Ascending aorta (tissue), 2 donors: ENCODE data around the gene DHRSX. TPM values are rescaled to one million over a fixed set of nuclear protein-coding genes. Genes with fewer than 3 reads are reported as not detected.
"Not testable (repeated sequence)": the region's sequence is repeated elsewhere in the genome, so short reads cannot be mapped to it uniquely, and the experiment has no call there.

Experiments used
- DNase-seq, 2 donors: peaks; one replicate each; pipeline ENCODE4 v3.0.0-alpha.2; 2019; ENCODE audit warnings: low spot score in 2 of 2
- H3K27ac ChIP-seq, 2 donors: fragments of 200-600 bp; sonication (generic); one replicate each; pipeline ENCODE4 v1.5.1; 2016 to 2017; ENCODE audit warnings: mild to moderate bottlenecking in 1 of 2
- H3K27me3 ChIP-seq: fragments of 200-600 bp; sonication (generic); one replicate; pipeline ENCODE4 v1.5.1; 2017
- H3K36me3 ChIP-seq, 2 donors: fragments of 200-600 bp; sonication (generic); one replicate each; pipeline ENCODE4 v1.5.1; 2016
- H3K4me1 ChIP-seq, 2 donors: fragments of 200-600 bp; sonication (generic); one replicate each; pipeline ENCODE4 v1.5.1; 2016 to 2017; ENCODE audit warnings: mild to moderate bottlenecking in 1 of 2
- H3K4me3 ChIP-seq, 2 donors: fragments of 200-600 bp; sonication (generic); one replicate each; pipeline ENCODE4 v1.5.1; 2016 to 2017; ENCODE audit warnings: mild to moderate bottlenecking in 1 of 2
- H3K9me3 ChIP-seq, 2 donors: fragments of 200-600 bp; sonication (generic); one replicate each; pipeline ENCODE4 v1.5.1; 2016
- CTCF ChIP-seq, 3 experiments: fragments of 200-600 bp in 2 of 3; fragments of 450-650 bp in 1 of 3; sonication (generic) in 2 of 3; IDR thresholded peaks; one replicate each; pipeline ENCODE4 v1.5.1; 2016 to 2019; ENCODE audit warnings: antibody characterized with exemption in 3 of 3, mild to moderate bottlenecking in 1 of 3, moderate library complexity in 1 of 3
- intact Hi-C: fragments of 100-400 bp; cut with DNase I; formaldehyde crosslinking; loops from one replicate; pipeline ENCODE4 v1.15.1; 2023
- total RNA-seq: library from RNA; depleted of rRNA; stranded (reverse); fragments of >200 nt; gene quantifications from one replicate; pipeline ENCODE4 v1.1.0, GENCODE V29; 2016

DHRSX gene
- total RNA-seq, 1 donor from 2014 or later = 13.4 TPM

- H3K4me3 ChIP-seq = no peak overlapping the region
- intact Hi-C loops = no loop called here
- TF ChIP-seq CTCF (IDR thresholded peaks at IDR 0.05) = no peak
- H3K9me3 ChIP-seq = peaks cover 0 to 4% of the 10 kb centered on the region in 2 donors
- H3K4me1 ChIP-seq = no peaks in the 10 kb centered on the region
- H3K36me3 ChIP-seq = peaks cover 0 to 10% of the 10 kb centered on the region in 2 donors
- no peak for DNase-seq
- H3K27ac ChIP-seq = no peak overlapping the region
- H3K27me3 ChIP-seq = no peaks in the 10 kb centered on the region
These were observed 105.3 kb downstream of the DHRSX start for GRCh38 chrX:2395261-2395992.

- no peak for DNase-seq
- Histone ChIP-seq H3K27ac (no peak overlapping the region), H3K36me3 (peaks cover 0 to 10% of the 10 kb centered on the region in 2 donors), H3K9me3 (peaks cover 0 to 4% of the 10 kb centered on the region in 2 donors), H3K27me3 (no peaks in the 10 kb centered on the region), H3K4me1 (no peaks in the 10 kb centered on the region), H3K4me3 (no peak overlapping the region)
- TF ChIP-seq CTCF (IDR thresholded peaks at IDR 0.05) = no peak
- intact Hi-C loops = no loop called here
These were observed 108.7 kb downstream of the DHRSX start for GRCh38 chrX:2391869-2392606.

GRCh38 chrX:2390754-2391153 lies 110.0 kb downstream of the DHRSX start:
- Histone ChIP-seq H3K4me1 (no peaks in the 10 kb centered on the region), H3K4me3 (no peak overlapping the region), H3K27me3 (no peaks in the 10 kb centered on the region), H3K27ac (no peak overlapping the region), H3K9me3 (peaks cover 0 to 4% of the 10 kb centered on the region in 2 donors), H3K36me3 (peaks cover 0 to 10% of the 10 kb centered on the region in 2 donors)
- no peak for TF ChIP-seq CTCF (IDR thresholded peaks at IDR 0.05)
- intact Hi-C loops = no loop called here
- no peak for DNase-seq

GRCh38 chrX:2389731-2390130 lies 111.0 kb downstream of the DHRSX start:
- H3K27ac ChIP-seq, DNase-seq, H3K9me3 ChIP-seq, H3K4me3 ChIP-seq, H3K4me1 ChIP-seq, H3K27me3 ChIP-seq, intact Hi-C loops: not testable (repeated sequence)
- peaks cover 0 to 14% of the 10 kb centered on the region in 2 donors for H3K36me3 ChIP-seq

- Histone ChIP-seq H3K36me3 (peaks cover 0 to 14% of the 10 kb centered on the region in 2 donors), H3K4me3 (no peak overlapping the region), H3K27ac (no peak overlapping the region), H3K9me3 (peaks cover 0 to 4% of the 10 kb centered on the region in 2 donors), H3K4me1 (no peaks in the 10 kb centered on the region), H3K27me3 (no peaks in the 10 kb centered on the region)
- DNase-seq = no peak
- intact Hi-C loops = no loop called here
- no peak for TF ChIP-seq CTCF (IDR thresholded peaks at IDR 0.05)
These were observed 111.5 kb downstream of the DHRSX start for GRCh38 chrX:2389324-2389723.

GRCh38 chrX:2388669-2389068 lies 112.1 kb downstream of the DHRSX start:
- no peak for TF ChIP-seq CTCF (IDR thresholded peaks at IDR 0.05)
- peaks cover 0 to 4% of the 10 kb centered on the region in 2 donors for H3K9me3 ChIP-seq
- intact Hi-C loops = no loop called here
- peaks cover 0 to 14% of the 10 kb centered on the region in 2 donors for H3K36me3 ChIP-seq
- H3K27ac ChIP-seq = no peak overlapping the region
- H3K4me1 ChIP-seq = no peaks in the 10 kb centered on the region
- no peak overlapping the region for H3K4me3 ChIP-seq
- H3K27me3 ChIP-seq = no peaks in the 10 kb centered on the region
- no peak for DNase-seq
